ENCODE measurements around the gene BIRC6. TPM values are rescaled to one million over a fixed set of nuclear protein-coding genes. Genes with fewer than 3 reads are reported as not detected.

BIRC6 gene
- total RNA-seq, 1 donor, result 133 TPM

DNA sequence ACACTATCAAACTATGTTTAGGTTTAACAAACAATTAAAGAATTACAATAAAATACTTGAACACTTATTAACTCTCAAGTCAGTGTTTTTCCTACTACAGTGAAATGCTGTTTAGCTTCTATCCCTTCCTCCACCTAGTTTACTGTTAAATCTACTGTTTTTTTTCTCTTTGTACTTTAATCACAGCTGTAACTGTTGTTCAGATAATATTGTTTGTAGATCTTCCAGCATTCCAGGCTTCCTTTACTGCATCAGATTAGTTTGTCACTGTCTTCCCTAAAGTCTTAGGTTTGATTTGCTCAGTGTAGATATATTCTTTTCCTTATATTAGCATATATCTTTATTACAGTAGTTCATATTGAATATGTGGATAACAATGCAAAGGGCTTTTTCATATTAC, 22.5 kb downstream of the BIRC6 start:
- H3K4me3 ChIP-seq (ENCODE audit: low read depth, low read length), result no peak overlapping the region
- TF ChIP-seq, protein P1, sequence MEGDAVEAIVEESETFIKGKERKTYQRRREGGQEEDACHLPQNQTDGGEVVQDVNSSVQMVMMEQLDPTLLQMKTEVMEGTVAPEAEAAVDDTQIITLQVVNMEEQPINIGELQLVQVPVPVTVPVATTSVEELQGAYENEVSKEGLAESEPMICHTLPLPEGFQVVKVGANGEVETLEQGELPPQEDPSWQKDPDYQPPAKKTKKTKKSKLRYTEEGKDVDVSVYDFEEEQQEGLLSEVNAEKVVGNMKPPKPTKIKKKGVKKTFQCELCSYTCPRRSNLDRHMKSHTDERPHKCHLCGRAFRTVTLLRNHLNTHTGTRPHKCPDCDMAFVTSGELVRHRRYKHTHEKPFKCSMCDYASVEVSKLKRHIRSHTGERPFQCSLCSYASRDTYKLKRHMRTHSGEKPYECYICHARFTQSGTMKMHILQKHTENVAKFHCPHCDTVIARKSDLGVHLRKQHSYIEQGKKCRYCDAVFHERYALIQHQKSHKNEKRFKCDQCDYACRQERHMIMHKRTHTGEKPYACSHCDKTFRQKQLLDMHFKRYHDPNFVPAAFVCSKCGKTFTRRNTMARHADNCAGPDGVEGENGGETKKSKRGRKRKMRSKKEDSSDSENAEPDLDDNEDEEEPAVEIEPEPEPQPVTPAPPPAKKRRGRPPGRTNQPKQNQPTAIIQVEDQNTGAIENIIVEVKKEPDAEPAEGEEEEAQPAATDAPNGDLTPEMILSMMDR (IDR thresholded peaks at IDR 0.05; ENCODE audit: insufficient read depth, low read length), result no peak
- DNase-seq (ENCODE audit: low read depth), result no peak

DNA sequence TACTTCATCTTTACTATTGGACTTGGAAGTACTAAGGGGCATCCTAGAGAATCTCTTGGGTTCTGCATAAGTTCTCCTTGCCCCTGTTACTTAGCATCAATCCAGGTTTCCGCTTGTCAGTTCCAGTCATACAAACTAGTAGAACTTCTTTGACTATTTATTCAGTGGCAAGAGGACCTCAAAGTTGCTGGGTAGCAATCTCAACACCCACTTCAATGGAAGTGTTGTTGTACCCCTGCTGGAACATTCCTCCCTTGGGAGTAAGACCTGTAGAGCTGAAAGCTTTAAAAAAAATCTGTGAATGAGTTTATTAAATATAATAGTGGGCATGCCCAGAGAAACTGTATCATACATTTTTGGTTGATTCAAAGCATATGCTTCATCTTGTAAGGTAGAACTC, 27.0 kb downstream of the BIRC6 start:
- TF ChIP-seq, protein P1 (IDR thresholded peaks at IDR 0.05; ENCODE audit: insufficient read depth, low read length), result no peak
- no peak overlapping the region for H3K4me3 ChIP-seq (ENCODE audit: low read depth, low read length)
- DNase-seq (ENCODE audit: low read depth), result no peak

DNA sequence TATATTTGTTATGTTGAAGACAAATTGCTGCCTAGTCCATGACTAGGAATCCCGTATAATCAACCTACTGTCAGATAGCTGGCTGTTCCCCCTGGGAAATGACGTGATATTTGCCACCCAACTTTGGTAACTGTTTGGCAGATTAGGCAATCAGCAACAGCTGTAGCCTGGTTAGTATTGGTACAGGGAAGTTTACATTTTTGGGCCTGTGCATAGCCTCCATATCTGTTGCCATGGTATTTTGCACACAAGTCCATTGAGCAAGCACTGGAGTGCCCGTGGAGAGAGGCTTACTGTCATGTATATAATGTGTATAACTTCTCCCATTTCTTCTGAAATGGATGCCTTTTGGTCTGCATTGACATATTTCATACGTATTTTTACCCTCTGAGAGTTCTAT, 27.7 kb downstream of the BIRC6 start:
- no peak for DNase-seq (ENCODE audit: low read depth)
- TF ChIP-seq, protein P1 (IDR thresholded peaks at IDR 0.05; ENCODE audit: insufficient read depth, low read length), result no peak
- no peak overlapping the region for H3K4me3 ChIP-seq (ENCODE audit: low read depth, low read length)

DNA sequence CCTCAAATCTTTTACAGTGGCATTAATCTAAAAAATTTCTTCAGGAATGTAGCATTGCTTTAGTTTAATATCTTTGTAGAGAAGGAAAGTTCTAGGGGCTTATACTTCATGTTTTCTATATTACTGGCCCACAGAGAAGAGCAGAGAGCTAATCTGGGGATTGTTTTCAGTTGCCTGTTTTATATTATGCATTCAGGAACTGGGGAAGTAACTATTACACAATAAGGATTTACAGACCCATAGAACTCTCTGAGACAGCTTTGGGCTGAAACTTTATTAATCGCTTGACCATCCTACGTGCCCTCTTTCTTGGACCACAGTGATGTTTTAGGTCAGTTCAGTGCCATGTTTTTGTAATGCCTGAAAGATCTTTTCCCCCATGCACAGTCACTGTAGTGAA, 29.9 kb downstream of the BIRC6 start:
- TF ChIP-seq, protein P1 (IDR thresholded peaks at IDR 0.05; ENCODE audit: insufficient read depth, low read length), result no peak
- DNase-seq (ENCODE audit: low read depth), result no peak
- no peak overlapping the region for H3K4me3 ChIP-seq (ENCODE audit: low read depth, low read length)

DNA sequence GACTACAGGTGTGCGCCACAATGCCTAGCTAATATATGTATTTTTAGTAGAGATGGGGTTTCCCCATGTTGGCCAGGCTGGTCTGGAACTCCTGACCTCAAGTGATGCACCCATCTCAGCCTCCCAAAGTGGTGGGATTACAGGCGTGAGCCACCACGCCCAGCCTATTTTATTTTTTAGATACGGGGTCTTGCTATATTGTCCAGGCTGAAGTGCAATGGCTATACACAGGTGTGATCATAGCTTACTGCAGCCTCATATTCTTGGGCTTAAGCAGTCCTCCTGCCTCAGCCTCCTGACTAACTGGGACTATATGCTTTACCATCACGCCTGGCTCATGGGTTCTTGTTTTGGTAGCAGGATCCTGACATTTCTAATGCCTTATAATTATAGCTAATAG, 42.4 kb downstream of the BIRC6 start:
- no peak for DNase-seq (ENCODE audit: low read depth)
- TF ChIP-seq, protein P1 (IDR thresholded peaks at IDR 0.05; ENCODE audit: insufficient read depth, low read length), result no peak
- no peak overlapping the region for H3K4me3 ChIP-seq (ENCODE audit: low read depth, low read length)

DNA sequence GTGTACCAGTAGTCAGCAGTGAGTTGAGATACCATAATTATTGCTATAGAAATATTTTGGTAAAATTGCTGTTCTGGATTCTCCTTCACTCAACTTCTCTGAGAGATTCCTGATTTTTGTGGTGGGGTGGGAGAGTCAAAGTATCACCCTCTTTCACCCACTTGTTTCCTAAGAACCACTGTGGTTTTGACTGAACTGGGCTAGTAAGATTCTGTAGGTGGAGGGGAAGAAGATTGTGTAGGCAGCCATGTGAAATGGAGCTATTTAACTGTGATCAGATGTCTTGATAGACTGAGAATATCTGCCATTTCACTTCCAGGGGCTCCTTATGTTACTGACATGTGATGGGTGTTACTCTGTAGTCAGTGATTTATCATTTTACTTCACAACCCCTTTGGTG, 45.3 kb downstream of the BIRC6 start:
- H3K4me3 ChIP-seq (ENCODE audit: low read depth, low read length), result no peak overlapping the region
- DNase-seq (ENCODE audit: low read depth), result no peak
- TF ChIP-seq, protein P1 (IDR thresholded peaks at IDR 0.05; ENCODE audit: insufficient read depth, low read length), result no peak

DNA sequence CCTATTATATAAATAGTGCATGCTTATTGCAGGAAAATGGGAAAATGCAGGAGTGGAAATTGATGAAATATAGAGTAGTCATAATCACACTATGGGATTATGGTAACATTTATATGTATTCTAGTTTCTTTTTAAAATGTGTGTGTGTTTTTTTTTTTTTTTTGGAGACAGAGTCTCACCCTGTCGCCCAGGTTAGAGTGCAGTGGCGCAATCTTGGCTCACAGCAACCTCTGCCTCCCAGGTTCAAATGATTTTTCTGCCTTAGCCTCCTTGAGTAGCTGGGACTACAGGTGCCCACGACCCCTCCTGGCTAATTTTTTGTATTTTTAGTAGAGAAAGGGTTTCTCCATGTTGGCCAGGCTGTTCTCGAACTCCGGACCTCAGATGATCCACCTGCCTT, 47.0 kb downstream of the BIRC6 start:
- TF ChIP-seq, protein P1 (IDR thresholded peaks at IDR 0.05; ENCODE audit: insufficient read depth, low read length), result no peak
- H3K4me3 ChIP-seq (ENCODE audit: low read depth, low read length), result no peak overlapping the region
- DNase-seq (ENCODE audit: low read depth), result no peak
